ENCODE data around the gene OLFM1. TPM values are rescaled to one million over a fixed set of nuclear protein-coding genes. Genes with fewer than 3 reads are reported as not detected.

OLFM1 gene
- total and polyA plus RNA-seq, 9 of the 15 experiments (the other 6 are each of a cell fraction or from before 2014, with no cell fraction given) = not detected

- Histone ChIP-seq H3K79me2 (ENCODE audit: control insufficient read depth, insufficient read depth, low read length) (no peaks in the 10 kb centered on the region), H3K9ac (ENCODE audit: insufficient read depth in 1 of 2, low read depth in 2 of 2, low read length in 2 of 2) (no peak overlapping the region), H3K27me3 (ENCODE audit: control insufficient read depth in 2 of 2, insufficient read depth in 2 of 2, low read length in 2 of 2) (peaks cover 0 to 31% of the 10 kb centered on the region in 2 experiments; a peak in 3 of 5 replicates), H3K36me3 (ENCODE audit: control insufficient read depth, insufficient read depth, low read length) (no peaks in the 10 kb centered on the region), H3K9me3 (replicated peaks; ENCODE audit: control insufficient read depth, insufficient read depth, low read depth, low read length) (no peaks in the 10 kb centered on the region), H4K20me1 (replicated peaks; ENCODE audit: control insufficient read depth, insufficient read depth, low read length) (no peaks in the 10 kb centered on the region), H3K4me3 (no peak overlapping the region), H3K9me1 (ENCODE audit: control insufficient read depth, insufficient read depth, low read length) (peaks cover 3% of the 10 kb centered on the region), H3K4me1 (replicated peaks in 1 of 2; ENCODE audit: control insufficient read depth in 2 of 2, insufficient read depth in 2 of 2, low read length in 2 of 2) (peaks cover 0 to 8% of the 10 kb centered on the region in 2 experiments; a peak in 2 of 5 replicates), H2AFZ (ENCODE audit: low read depth, low read length) (no peak overlapping the region), H3K4me2 (ENCODE audit: insufficient read depth, low read length) (no peak overlapping the region), H3K27ac (ENCODE audit: extremely low read depth, low read depth, low read length) (no peak overlapping the region)
- peak; percentile 81 for TF ChIP-seq MAFK (IDR thresholded peaks at IDR 0.05; ENCODE audit: low read length)
- TF ChIP-seq NR2C2 (CRISPR knock-in tag; IDR thresholded peaks at IDR 0.05) = no peak
- TF ChIP-seq NR2C2 (tag; IDR thresholded peaks at IDR 0.05) = no peak
- TF ChIP-seq ZNF316 (IDR thresholded peaks at IDR 0.05) = peak; percentile 81
- peak; percentile 91 for TF ChIP-seq MAFG (tag; conservative IDR thresholded peaks at IDR 0.05)
- peak; percentile 88 for TF ChIP-seq MAFF (IDR thresholded peaks at IDR 0.05; ENCODE audit: low read length)
- no peak for TF ChIP-seq CHD2 (IDR thresholded peaks at IDR 0.05; ENCODE audit: low read depth, low read length)
- peak; percentile 79 for TF ChIP-seq NFE2 (IDR thresholded peaks at IDR 0.05; ENCODE audit: low read depth)
- peak; percentile 63 for TF ChIP-seq NFE2L1 (tag; IDR thresholded peaks at IDR 0.05; ENCODE audit: borderline replicate concordance, low read depth)
- TF ChIP-seq MCM7 (IDR thresholded peaks at IDR 0.05) = no peak
- TF ChIP-seq RFX1 (IDR thresholded peaks at IDR 0.05) = no peak
- peak; percentile 63; the same call in 1 of the 2 replicates for TF ChIP-seq BACH1 (tag; IDR thresholded peaks at IDR 0.05)
- no peak for TF ChIP-seq DDX20 (tag; IDR thresholded peaks at IDR 0.05; ENCODE audit: low read depth)
- peak; percentile 75 for TF ChIP-seq C11orf30 (IDR thresholded peaks at IDR 0.05; ENCODE audit: low read depth)
- in situ Hi-C loops (cut with MboI) (no loop called here), intact Hi-C loops (cut with micrococcal nuclease) (no loop called here)
- CTCF ChIA-PET (ENCODE audit: low intra/inter-chr PET ratio) = no interaction called here
- FAIRE-seq = no peak
- 2% methylated on average over 14 of the region's 18 CpGs for WGBS (ENCODE audit: insufficient coverage, low coverage, missing lambda C conversion rate)
- ATAC-seq = no peak
- DNase-seq (ENCODE audit: extremely low read depth in 1 of 4, low spot score in 3 of 4) = peak in 3 of 4 experiments; percentile 11 to 20 (median 17)
- POLR2A ChIA-PET = interaction anchor here (0.8 to 1.3 kb wide), 3 partner anchors 9 to 22 kb away, joined by 4 to 6 read pairs (median 5); no protein-coding TSS in a partner anchor
- no TSS peak for BruUV-seq (replicated peaks)
These were observed 49.7 kb downstream of the OLFM1 start for GRCh38 chr9:135136991-135137832.

All from K562 (cell line).